CD8-positive, alpha-beta memory T cell (primary cell): ENCODE measurements around the gene NDUFS6. TPM values are rescaled to one million over a fixed set of nuclear protein-coding genes. Genes with fewer than 3 reads are reported as not detected.

Experiments
- CTCF ChIA-PET: fragments of 350-600 bp; sonication (Branson Sonifier 250); formaldehyde crosslinking; loops from one replicate; lab custom pipeline; 2021; ENCODE audit warnings: antibody characterized with exemption; lab: Charles Lee
- POLR2A ChIA-PET: fragments of 350-600 bp; sonication (Branson Sonifier 250); formaldehyde crosslinking; loops from one replicate; lab custom pipeline; 2021; ENCODE audit warnings: antibody characterized with exemption; lab: Charles Lee
- DNase-seq, 5 donors: peaks; one replicate each; pipeline versions ENCODE4 v3.0.0 to v3.0.0-alpha.2; 2020 to 2022; ENCODE audit warnings: mixed read lengths in 1 of 5
- H3K27ac ChIP-seq: one replicate; pipeline ENCODE4 v1.7.0; 2013; ENCODE audit warnings: low read depth, mild to moderate bottlenecking, low read length, moderate library complexity
- H3K27me3 ChIP-seq: 2 replicates; pipeline ENCODE4 v1.7.0; 2013; ENCODE audit warnings: low read length, mild to moderate bottlenecking; ENCODE audit not compliant: insufficient read depth, poor library complexity, severe bottlenecking
- H3K36me3 ChIP-seq: 2 replicates; pipeline ENCODE4 v1.7.0; 2013; ENCODE audit warnings: mild to moderate bottlenecking, low read length, moderate library complexity; ENCODE audit not compliant: insufficient read depth
- H3K4me1 ChIP-seq: 2 replicates; pipeline ENCODE4 v1.7.0; 2013; ENCODE audit warnings: mild to moderate bottlenecking, low read length, moderate library complexity; ENCODE audit not compliant: insufficient read depth
- H3K4me3 ChIP-seq: 2 replicates; pipeline ENCODE4 v1.7.0; 2013; ENCODE audit warnings: mild to moderate bottlenecking, low read length
- H3K9me3 ChIP-seq: 2 replicates; pipeline ENCODE4 v1.7.0; 2013; ENCODE audit warnings: mild to moderate bottlenecking, low read length
- H3K27ac Mint-ChIP-seq, 8 donors: one replicate each; pipeline ENCODE4 v1.8.0; 2020 to 2021; ENCODE audit warnings: mixed read lengths in 8 of 8, mild to moderate bottlenecking in 6 of 8, inconsistent platforms in 3 of 8, moderate library complexity in 3 of 8
- H3K27me3 Mint-ChIP-seq, 2 donors: one replicate each; pipeline ENCODE4 v1.8.0; 2020 to 2021; ENCODE audit warnings: mixed read lengths in 2 of 2, mild to moderate bottlenecking in 1 of 2, moderate library complexity in 1 of 2
- H3K36me3 Mint-ChIP-seq, 3 donors: one replicate each; pipeline ENCODE4 v1.8.0; 2020 to 2021; ENCODE audit warnings: mixed read lengths in 3 of 3, inconsistent platforms in 1 of 3, mild to moderate bottlenecking in 1 of 3
- H3K4me1 Mint-ChIP-seq, 3 donors: one replicate each; pipeline ENCODE4 v1.8.0; 2020 to 2021; ENCODE audit warnings: mixed read lengths in 3 of 3, inconsistent platforms in 1 of 3, mild to moderate bottlenecking in 1 of 3
- H3K4me3 Mint-ChIP-seq, 7 donors: one replicate each; pipeline ENCODE4 v1.8.0; 2020 to 2021; ENCODE audit warnings: mixed read lengths in 7 of 7, mild to moderate bottlenecking in 6 of 7, moderate library complexity in 4 of 7, inconsistent platforms in 2 of 7
- H3K9me3 Mint-ChIP-seq, 5 donors: one replicate each; pipeline ENCODE4 v1.8.0; 2020 to 2022; ENCODE audit warnings: mixed read lengths in 5 of 5, mild to moderate bottlenecking in 3 of 5, moderate library complexity in 2 of 5, inconsistent platforms in 1 of 5
- polyA plus RNA-seq: library from polyadenylated mRNA; unstranded; fragments of 300-500 nt; fragmentation: Illumina TruSeq; gene quantifications from one replicate; pipeline ENCODE4 v1.2.3, GENCODE V29; 2021
- total RNA-seq, 2 experiments: library from RNA; stranded (reverse); gene quantifications; one replicate each; pipeline ENCODE4 v1.2.3, GENCODE V29; 2021

Gene NDUFS6
- total and polyA plus RNA-seq, 3 experiments from 2014 or later, result 43.4 to 83.7 (median 44.2) TPM

- H3K9me3 ChIP-seq, result no peaks in the 10 kb centered on the region
- Mint-ChIP-seq H3K36me3 (peaks cover 3 to 83% (median 26%) of the 10 kb centered on the region in 3 donors), H3K27me3 (peaks cover 0 to 2% of the 10 kb centered on the region in 2 donors), H3K27ac (peak overlapping the region in 5 of 8 donors; percentile 8 to 99 (median 43)), H3K4me1 (peaks cover 44 to 69% (median 67%) of the 10 kb centered on the region in 3 donors), H3K4me3 (peak overlapping the region in 4 of 7 donors; percentile 19 to 98 (median 50)), H3K9me3 (no peaks in the 10 kb centered on the region)
- H3K27ac ChIP-seq, result no peak overlapping the region
- H3K36me3 ChIP-seq, result peaks cover 47% of the 10 kb centered on the region
- no peak overlapping the region for H3K4me3 ChIP-seq
- H3K27me3 ChIP-seq, result no peaks in the 10 kb centered on the region
- peaks cover 5% of the 10 kb centered on the region for H3K4me1 ChIP-seq
- POLR2A ChIA-PET, result no interaction called here
- DNase-seq, result peak in 1 of 5 donors; percentile 19
- CTCF ChIA-PET, result interaction anchor here (1.7 to 1.9 kb wide), 2 partner anchors 11 to 32 kb away, joined by 5 read pairs; no protein-coding TSS in a partner anchor
Measured at GRCh38 chr5:1804001-1804690, 2.9 kb downstream of the NDUFS6 start.

- H3K27me3 Mint-ChIP-seq, result no peaks in the 10 kb centered on the region
- H3K4me1 Mint-ChIP-seq, result peaks cover 43 to 65% (median 61%) of the 10 kb centered on the region in 3 donors
- peaks cover 5% of the 10 kb centered on the region for H3K4me1 ChIP-seq
- no peak overlapping the region for H3K4me3 ChIP-seq
- peaks cover 3 to 87% (median 26%) of the 10 kb centered on the region in 3 donors for H3K36me3 Mint-ChIP-seq
- no peaks in the 10 kb centered on the region for H3K9me3 Mint-ChIP-seq
- CTCF ChIA-PET, result interaction anchor here (1.9 kb wide), 1 partner anchor 12 kb away, joined by 5 read pairs; no protein-coding TSS in a partner anchor
- H3K27ac ChIP-seq, result no peak overlapping the region
- H3K27me3 ChIP-seq, result no peaks in the 10 kb centered on the region
- H3K9me3 ChIP-seq, result no peaks in the 10 kb centered on the region
- POLR2A ChIA-PET, result no interaction called here
- H3K27ac Mint-ChIP-seq, result no peak overlapping the region
- H3K36me3 ChIP-seq, result peaks cover 47% of the 10 kb centered on the region
- H3K4me3 Mint-ChIP-seq, result no peak overlapping the region
- peak in 1 of 5 donors; percentile 14 for DNase-seq
Measured at GRCh38 chr5:1805326-1805725, 4.1 kb downstream of the NDUFS6 start.

GRCh38 chr5:1805736-1806135, 4.5 kb downstream of the NDUFS6 start:
- H3K27me3 ChIP-seq, result no peaks in the 10 kb centered on the region
- H3K9me3 Mint-ChIP-seq, result no peaks in the 10 kb centered on the region
- peak overlapping the region in 1 of 7 donors; percentile 67 for H3K4me3 Mint-ChIP-seq
- peaks cover 3 to 87% (median 29%) of the 10 kb centered on the region in 3 donors for H3K36me3 Mint-ChIP-seq
- peaks cover 47% of the 10 kb centered on the region for H3K36me3 ChIP-seq
- H3K27me3 Mint-ChIP-seq, result no peaks in the 10 kb centered on the region
- H3K27ac Mint-ChIP-seq, result no peak overlapping the region
- POLR2A ChIA-PET, result no interaction called here
- H3K4me1 Mint-ChIP-seq, result peaks cover 43 to 62% (median 58%) of the 10 kb centered on the region in 3 donors
- H3K27ac ChIP-seq, result no peak overlapping the region
- no peak overlapping the region for H3K4me3 ChIP-seq
- peak in 1 of 5 donors; percentile 20 for DNase-seq
- CTCF ChIA-PET, result interaction anchor here (1.9 kb wide), 1 partner anchor 13 kb away, joined by 5 read pairs; no protein-coding TSS in a partner anchor
- H3K9me3 ChIP-seq, result no peaks in the 10 kb centered on the region
- peaks cover 5% of the 10 kb centered on the region for H3K4me1 ChIP-seq

GRCh38 chr5:1806199-1806598, 5.0 kb downstream of the NDUFS6 start:
- H3K4me3 Mint-ChIP-seq, result peak overlapping the region in 1 of 7 donors; percentile 67
- H3K27ac ChIP-seq, result no peak overlapping the region
- H3K27me3 Mint-ChIP-seq, result no peaks in the 10 kb centered on the region
- peaks cover 5% of the 10 kb centered on the region for H3K4me1 ChIP-seq
- ChIA-PET POLR2A (no interaction called here), CTCF (interaction anchor here (1.9 kb wide), 1 partner anchor 13 kb away, joined by 5 read pairs; no protein-coding TSS in a partner anchor)
- peak in 1 of 5 donors; percentile 15 for DNase-seq
- H3K4me3 ChIP-seq, result no peak overlapping the region
- H3K4me1 Mint-ChIP-seq, result peaks cover 44 to 62% (median 60%) of the 10 kb centered on the region in 3 donors
- H3K36me3 ChIP-seq, result peaks cover 47% of the 10 kb centered on the region
- H3K36me3 Mint-ChIP-seq, result peaks cover 3 to 88% (median 33%) of the 10 kb centered on the region in 3 donors
- no peaks in the 10 kb centered on the region for H3K9me3 Mint-ChIP-seq
- no peaks in the 10 kb centered on the region for H3K9me3 ChIP-seq
- H3K27ac Mint-ChIP-seq, result peak overlapping the region in 1 of 8 donors; percentile 29
- H3K27me3 ChIP-seq, result no peaks in the 10 kb centered on the region

DNA sequence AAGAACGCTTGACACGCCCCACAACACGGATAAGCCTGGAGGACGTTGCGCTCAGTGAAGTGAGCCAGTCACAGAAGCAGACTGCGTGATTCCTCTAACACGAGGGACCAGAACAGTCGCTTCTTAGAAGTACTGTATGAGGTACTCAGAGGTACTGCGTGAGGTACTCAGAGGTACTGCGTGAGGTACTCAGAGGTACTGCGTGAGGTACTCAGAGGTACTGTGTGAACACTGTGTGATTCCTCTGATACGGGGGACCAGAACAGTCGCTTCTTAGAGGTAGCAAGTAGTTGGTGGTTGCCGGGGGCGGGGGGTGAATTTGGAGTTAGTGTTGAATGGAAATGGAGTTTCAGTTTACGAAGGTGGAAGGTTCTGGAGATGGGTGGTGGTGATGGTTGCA, 5.8 kb downstream of the NDUFS6 start:
- Mint-ChIP-seq H3K27ac (peak overlapping the region in 1 of 8 donors; percentile 61), H3K27me3 (no peaks in the 10 kb centered on the region), H3K4me1 (peaks cover 42 to 61% (median 60%) of the 10 kb centered on the region in 3 donors), H3K9me3 (no peaks in the 10 kb centered on the region), H3K36me3 (peaks cover 3 to 95% (median 35%) of the 10 kb centered on the region in 3 donors), H3K4me3 (peak overlapping the region in 1 of 7 donors; percentile 67)
- CTCF ChIA-PET, result no interaction called here
- no peaks in the 10 kb centered on the region for H3K27me3 ChIP-seq
- POLR2A ChIA-PET, result no interaction called here
- peaks cover 2% of the 10 kb centered on the region for H3K4me1 ChIP-seq
- H3K36me3 ChIP-seq, result peaks cover 52% of the 10 kb centered on the region
- no peak overlapping the region for H3K4me3 ChIP-seq
- H3K27ac ChIP-seq, result no peak overlapping the region
- peak in 1 of 5 donors; percentile 17 for DNase-seq
- H3K9me3 ChIP-seq, result no peaks in the 10 kb centered on the region

DNA sequence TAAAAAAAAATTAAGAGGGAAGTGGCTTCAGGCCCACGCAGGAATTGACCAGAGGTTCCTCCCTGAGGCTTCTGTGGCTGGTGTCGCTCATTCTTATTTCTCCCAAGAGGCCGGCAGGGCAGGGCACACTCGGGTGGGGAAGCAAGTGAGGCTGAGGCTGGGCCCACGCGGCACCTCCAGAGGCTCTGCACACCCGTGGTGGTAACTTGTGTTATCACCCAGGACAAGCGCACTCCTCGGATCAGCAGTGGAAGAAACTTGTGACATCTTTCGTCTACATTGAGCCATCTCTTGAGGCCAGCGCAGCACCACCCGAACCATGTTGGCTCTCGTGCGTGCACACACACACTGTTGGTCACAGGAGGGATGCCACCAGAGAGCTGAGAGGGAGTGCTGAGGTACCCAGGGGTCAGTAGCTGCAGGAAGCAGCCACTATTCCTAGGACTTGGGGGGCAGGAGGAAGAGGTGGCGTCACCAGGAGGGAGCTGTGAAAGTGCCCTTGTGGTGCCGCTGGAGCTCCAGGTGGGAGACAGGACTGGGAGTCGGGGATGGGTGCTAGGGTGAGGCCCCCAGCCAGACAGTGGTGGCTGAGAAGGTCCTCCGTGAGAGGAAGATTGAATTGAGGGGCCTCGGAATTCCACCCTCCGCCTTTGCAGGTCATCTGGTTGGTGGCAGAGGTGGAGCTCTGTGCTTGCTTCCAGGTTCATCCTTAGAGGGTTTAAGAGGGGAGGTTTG, 6.4 kb downstream of the NDUFS6 start:
- H3K4me3 Mint-ChIP-seq, result no peak overlapping the region
- peaks cover 3 to 97% (median 38%) of the 10 kb centered on the region in 3 donors for H3K36me3 Mint-ChIP-seq
- no peaks in the 10 kb centered on the region for H3K27me3 Mint-ChIP-seq
- H3K4me1 Mint-ChIP-seq, result peaks cover 38 to 54% (median 53%) of the 10 kb centered on the region in 3 donors
- H3K9me3 Mint-ChIP-seq, result no peaks in the 10 kb centered on the region
- POLR2A ChIA-PET, result no interaction called here
- no peak overlapping the region for H3K27ac ChIP-seq
- H3K36me3 ChIP-seq, result peaks cover 58% of the 10 kb centered on the region
- H3K27ac Mint-ChIP-seq, result peak overlapping the region in 1 of 8 donors; percentile 23
- H3K9me3 ChIP-seq, result no peaks in the 10 kb centered on the region
- CTCF ChIA-PET, result no interaction called here
- H3K4me1 ChIP-seq, result no peaks in the 10 kb centered on the region
- H3K27me3 ChIP-seq, result no peaks in the 10 kb centered on the region
- DNase-seq, result peak in 1 of 5 donors; percentile 37
- no peak overlapping the region for H3K4me3 ChIP-seq

DNA sequence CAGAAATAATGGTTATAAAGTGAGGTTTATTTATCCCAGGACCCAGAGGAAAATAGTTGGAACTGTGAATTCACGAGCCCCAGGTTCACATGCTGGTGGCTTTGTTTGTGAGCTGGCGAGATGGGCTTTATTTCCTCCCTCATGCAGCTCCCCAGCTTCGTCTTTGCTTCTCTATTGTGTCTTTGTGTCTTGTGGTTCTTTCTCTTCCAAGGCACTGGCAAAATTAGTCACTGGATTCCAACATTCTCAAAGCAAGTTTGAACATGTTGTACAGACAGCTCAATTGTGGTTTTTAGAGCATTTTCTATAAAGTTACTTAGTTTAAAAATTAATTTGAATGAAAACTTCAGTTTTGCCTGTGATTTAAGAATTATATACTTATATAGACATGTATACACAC, 7.2 kb downstream of the NDUFS6 start:
- H3K27me3 ChIP-seq, result no peaks in the 10 kb centered on the region
- H3K9me3 ChIP-seq, result no peaks in the 10 kb centered on the region
- no peak overlapping the region for H3K27ac Mint-ChIP-seq
- peaks cover 30 to 46% (median 45%) of the 10 kb centered on the region in 3 donors for H3K4me1 Mint-ChIP-seq
- H3K36me3 Mint-ChIP-seq, result peaks cover 3 to 94% (median 32%) of the 10 kb centered on the region in 3 donors
- no peaks in the 10 kb centered on the region for H3K27me3 Mint-ChIP-seq
- DNase-seq, result no peak
- no peak overlapping the region for H3K4me3 ChIP-seq
- peaks cover 52% of the 10 kb centered on the region for H3K36me3 ChIP-seq
- no peaks in the 10 kb centered on the region for H3K4me1 ChIP-seq
- ChIA-PET POLR2A (no interaction called here), CTCF (no interaction called here)
- no peaks in the 10 kb centered on the region for H3K9me3 Mint-ChIP-seq
- no peak overlapping the region for H3K4me3 Mint-ChIP-seq
- no peak overlapping the region for H3K27ac ChIP-seq
